ENCODE data around the gene FABP1.

GRCh38 chr2:88087763-88088162 is 40.1 kb downstream of the FABP1 start:
- TF ChIP-seq CTCF (conservative IDR thresholded peaks at IDR 0.05; ENCODE audit: low read depth, low read length): no peak
- no peak for TF ChIP-seq EZH2 (IDR thresholded peaks at IDR 0.05; ENCODE audit: low read length, unreplicated experiment)
- no peak for TF ChIP-seq EZH2phosphoT487 (IDR thresholded peaks at IDR 0.05; ENCODE audit: borderline replicate concordance, low read length)
